HPDE6-E6E7 (cell line): ENCODE results near the gene CCDC180.
"Not testable (repeated sequence)": the region's sequence is repeated elsewhere in the genome, so short reads cannot be mapped to it uniquely, and the experiment has no call there.

Experiments
- DNase-seq: peaks from one replicate; pipeline ENCODE4 v3.0.0; 2011; ENCODE audit warnings: missing footprints; ENCODE audit errors: extremely low spot score

The CCDC180 gene

DNA sequence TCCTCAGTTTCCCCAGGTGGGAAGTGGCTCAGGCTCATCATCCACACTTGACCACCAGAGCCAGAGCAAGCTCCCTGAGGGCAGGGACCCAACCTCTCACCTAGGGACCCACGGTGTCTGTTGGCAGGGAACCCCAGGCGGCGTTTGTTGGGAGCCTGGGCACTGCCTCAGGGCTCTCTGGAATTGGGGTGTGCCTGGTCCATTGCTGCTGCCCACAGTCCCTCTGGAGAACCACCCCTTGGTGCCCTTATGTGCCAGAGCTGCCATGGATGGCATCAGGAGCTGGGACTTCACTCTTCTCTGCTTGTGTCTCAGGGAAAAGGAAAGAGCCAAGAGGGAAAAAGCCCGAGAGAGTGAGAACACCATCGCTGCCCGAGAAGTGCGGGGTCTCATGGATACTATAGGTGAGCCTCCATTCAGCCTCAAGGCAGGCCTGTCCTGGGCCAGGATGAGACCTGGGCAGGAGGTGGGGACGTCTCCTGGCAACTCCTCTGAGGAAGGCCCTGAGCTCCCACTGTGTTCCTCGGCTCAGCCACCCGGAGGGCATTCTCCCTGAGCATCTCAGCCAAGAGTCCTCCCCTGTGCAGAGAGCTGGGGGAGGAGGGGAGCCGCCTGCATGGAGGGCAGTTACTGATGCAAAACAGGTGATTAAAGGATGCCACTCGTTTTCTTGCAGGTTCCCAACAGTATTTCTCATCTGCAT is 4.5 kb downstream of the CCDC180 start:
- no peak for DNase-seq

DNA sequence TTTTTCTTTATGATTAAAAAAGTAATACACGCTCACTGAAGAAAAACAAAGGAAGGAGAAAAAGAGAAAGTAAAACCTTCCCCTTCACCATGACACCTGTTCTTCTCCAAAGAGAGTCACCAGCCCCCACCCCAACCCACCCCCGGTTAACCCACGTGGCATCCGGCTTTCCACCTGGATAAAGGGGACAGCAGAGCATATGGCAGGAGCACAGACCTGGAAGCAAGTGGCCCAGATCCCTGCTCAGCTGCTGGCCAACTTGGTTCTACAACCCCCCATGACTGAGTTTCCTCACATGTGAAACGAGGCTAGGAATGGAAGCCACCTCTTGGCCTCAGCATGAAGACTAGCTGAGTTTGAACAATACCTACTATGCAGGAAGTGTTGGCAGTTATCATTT is 5.1 kb downstream of the CCDC180 start:
- no peak for DNase-seq

DNA sequence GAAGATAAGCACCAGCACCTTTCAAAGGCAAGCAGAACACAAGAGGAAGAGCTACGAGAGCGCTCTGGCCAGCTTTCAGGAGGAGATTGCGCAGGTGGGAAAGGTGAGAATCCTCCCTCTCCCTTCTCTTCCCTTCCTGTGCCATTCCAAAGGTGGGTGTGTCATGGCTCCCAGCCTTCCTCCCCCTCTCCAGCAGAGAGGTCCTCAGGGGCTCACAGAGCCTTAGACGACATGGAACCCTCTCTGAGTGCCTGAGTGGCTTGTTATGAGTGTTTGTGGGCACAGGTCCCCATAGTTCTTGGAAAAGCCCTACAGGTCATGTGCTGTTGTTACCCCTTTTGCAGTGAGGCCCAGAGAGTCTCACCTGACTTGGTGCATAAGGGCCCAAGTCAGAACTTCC is 5.8 kb downstream of the CCDC180 start:
- DNase-seq: no peak

DNA sequence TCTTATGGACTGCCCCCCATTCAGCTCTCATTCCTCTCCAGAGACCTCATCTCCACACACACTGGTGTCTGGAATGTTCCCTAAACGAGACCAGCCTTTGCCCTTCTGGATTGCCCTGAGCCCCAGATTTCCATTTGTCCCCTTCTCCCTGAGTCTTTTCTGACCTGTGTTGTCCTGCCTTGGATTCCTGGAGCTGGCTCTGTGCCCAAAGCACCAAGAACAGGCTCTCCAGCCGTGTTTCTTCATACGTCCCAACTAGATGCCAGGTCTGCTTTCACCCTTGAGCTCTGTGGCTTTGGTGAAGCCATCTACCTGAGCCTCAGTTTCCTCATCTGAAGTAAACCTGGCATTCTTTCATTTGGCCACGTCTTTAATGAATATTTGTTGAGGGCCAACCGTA is 6.3 kb downstream of the CCDC180 start:
- no peak for DNase-seq

DNA sequence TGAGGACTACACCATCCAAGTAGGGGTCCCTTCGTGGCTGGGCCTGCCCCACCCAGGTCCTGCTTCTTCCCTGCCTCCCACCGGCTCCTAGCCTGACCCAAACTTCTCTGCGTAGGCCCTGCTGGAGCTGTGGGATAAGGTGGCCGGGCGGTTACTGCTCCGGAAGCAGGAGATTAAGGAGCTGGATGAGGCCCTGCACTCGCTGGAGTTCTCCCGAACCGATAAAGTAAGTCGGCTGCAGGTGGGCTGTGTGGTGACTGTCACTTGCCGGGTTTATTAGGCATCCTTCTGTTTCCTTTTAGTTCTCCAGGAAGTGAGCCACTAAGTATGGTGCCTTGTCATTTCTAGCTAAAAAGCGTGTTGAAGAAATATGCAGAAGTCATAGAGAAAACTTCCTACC is 7.0 kb downstream of the CCDC180 start:
- DNase-seq: no peak

DNA sequence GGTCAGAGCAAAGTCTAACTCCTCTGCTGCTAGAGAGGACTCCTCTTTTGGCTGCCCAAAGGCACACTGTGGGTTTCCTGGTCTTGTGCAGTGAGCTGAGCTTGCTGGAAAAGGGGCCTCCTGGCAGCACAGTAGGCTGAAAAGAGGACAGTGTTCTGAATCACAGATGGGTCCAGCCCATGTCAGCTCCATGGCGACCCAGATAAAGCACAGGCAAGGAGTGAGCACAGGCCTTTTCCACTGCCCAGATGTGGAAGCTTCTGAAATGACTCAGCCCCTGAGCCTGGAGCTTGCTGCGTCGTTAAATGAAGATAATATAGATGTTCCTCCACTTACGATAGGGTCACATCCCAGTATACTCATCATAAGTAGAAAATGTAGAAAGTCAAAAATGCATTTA is 8.1 kb downstream of the CCDC180 start:
- no peak for DNase-seq

DNA sequence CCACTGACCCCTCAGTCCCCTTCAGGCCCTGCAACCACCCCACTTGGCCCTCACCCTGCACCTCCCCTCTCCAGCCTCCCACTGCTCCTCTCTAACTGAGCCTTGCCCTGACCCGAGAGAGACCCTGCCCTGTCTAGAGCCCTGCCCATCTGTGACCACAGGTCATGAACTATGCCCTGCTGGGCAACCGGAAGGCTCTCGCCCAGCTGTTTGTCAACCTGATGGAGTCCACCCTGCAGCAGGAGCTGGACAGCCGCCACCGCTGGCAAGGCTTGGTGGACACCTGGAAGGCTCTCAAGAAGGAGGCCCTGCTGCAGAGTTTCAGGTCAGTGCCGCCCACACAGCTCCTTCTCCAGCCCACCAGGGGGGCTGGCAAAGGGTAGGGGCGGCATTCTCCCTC is 9.4 kb downstream of the CCDC180 start:
- no peak for DNase-seq

DNA sequence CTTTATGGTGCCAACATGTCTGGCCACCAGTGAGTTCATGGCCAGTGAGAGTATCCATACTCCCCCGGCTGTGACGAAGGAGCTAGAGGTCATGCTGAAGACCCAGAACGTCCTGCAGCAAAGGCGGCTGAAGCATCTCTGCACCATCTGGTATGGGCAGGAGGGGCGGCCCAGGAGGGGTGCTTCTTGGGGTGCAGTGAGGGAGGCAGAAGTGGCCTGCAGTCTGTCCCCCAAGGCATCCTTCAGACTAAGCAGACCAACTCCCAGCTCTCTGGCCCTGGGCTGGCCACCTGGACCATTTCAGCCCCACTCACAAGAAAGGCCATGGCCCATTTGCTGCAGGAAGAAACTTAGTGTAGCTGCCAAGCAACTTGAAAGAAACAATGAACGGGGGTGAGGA is 11.0 kb downstream of the CCDC180 start:
- no peak for DNase-seq

DNA sequence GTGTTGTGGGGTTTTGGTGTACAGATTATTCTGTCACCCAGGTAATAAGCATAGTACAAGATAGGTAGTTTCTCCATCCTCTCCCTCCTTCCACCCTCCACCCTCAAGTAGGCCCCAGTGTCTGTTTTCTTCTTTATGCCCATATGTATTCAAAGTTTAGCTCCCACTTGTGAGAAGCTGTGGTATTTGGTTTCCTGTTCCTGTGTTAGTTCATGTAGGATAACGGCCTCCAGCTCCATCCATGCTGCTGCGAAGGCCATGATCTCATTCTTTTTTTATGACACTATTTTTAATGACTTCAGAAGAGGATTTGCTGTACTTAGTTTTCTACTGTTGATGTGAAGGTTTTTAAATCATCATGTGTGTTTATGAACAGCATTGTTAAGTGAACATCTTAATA is 11.9 kb downstream of the CCDC180 start:
- no peak for DNase-seq

DNA sequence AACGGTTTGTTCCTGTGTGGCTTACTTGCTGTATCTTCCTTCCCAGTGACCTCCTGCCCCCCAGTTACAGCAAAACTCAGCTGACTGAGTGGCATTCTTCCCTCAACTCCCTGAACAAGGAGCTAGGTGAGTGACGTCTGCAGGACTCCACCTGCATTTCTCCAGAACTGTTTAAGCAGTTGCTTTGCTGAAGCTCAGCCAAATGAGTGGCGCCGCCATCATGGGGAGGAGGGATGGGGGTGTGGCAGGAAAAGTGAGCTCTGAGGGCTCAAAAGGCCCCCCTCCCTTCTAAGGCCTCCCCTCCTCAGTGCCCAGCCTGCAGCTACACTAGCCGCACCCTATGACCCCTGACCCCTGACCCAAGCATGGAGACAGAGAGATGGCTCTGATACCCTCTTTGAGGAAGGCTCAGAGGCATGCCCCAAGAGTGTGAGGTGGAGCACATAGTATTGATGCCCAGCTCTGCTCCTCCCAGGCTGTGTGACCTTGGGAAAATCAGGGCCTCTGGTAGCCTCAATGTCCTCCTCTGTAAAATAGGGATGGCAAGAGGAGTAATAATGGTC is 12.7 kb downstream of the CCDC180 start:
- DNase-seq: no peak

DNA sequence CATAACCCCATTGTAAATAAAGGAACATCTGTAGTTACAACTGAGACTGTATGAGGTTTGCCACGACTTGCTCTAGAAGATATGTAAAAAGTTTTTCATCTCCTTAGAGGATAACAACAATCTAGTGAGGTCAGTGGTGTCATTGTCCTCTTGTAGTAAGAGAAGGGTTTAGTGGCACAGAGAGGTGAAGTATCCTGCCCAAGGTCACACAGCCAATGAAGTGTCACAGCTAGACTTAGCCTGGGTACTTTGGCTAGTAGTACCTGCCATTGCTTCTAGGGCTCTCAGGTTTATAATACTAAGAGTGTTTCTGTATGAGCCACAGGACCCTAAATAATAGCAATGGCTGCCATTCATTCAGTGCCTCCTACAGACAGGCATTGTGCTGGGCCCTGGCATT is 13.8 kb downstream of the CCDC180 start:
- no peak for DNase-seq

DNA sequence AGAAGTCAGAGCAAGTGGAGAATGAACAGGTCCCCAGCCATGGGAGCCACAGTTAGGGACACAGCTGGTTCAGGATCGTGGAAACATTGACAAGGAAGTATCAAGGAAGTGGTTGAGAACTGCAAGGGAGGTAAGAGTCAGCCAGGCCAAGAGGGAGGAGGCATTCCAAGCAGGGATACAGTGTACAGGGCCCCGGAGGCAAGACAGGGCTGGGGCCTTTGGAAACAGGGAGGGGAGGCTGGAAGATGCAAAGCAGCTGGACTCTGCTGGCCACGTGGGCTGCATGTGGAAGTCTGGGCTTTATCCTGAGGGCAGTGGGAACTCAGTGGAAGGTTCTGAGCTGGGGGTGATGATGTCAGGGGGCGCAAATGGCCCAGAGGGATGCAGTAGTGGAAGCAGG is 14.2 kb downstream of the CCDC180 start:
- DNase-seq: no peak

DNA sequence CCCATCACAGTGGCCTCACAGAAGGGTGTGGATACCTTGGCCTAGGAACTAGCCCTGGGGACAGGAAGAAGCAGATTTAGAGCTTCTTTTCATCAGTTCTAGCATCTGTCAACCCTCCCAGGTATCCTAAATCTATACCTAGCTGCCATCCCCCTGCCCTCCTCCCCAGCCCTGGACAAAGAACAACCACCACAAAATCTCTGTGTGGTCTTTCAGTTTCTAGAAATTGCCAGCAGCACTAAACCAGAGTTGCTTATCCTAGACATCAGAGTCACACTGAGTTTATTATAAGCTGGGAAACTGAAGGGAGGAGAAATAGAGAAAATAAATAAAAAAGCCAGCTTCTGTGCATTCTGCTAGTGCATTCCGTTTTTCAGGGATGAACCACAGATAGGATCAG is 14.6 kb downstream of the CCDC180 start:
- no peak for DNase-seq

DNA sequence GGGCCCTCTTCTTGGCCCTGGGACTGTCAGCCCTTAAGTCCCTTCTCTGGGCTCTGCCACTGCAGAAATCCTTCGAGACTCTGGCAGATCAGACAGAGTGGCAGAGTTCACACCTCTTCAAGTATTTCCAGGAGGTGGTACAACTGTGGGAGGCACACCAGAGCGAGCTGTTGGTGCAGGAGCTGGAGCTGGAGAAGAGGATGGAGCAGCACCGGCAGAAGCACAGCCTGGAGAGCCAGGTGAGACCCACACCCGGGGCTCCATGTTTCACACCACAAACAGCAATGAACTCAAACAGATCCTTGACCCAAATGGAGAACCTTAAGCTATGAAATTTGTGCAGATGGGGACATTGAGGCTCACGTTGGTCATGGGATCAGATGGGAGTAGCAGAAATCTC is 17.5 kb downstream of the CCDC180 start:
- no peak for DNase-seq

DNA sequence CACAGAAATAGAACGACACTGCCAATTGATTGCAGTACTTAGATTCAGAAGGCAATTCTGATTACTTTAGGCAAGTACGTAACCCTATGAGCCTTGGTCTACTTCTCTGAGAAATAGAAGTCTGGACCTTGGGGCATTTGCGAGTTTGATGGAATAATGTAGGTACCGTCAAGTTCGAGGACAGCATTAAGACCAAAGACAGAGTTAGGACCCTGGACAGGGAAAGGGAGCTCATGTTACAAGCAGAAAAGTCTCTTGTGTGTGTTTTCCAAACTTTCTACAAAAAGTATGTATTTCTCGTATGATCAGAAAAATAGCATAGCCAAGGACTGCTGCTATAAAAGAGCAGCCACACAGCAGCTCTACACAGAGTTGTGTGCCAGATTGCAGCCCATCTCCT is 20.1 kb downstream of the CCDC180 start:
- DNase-seq: no peak

DNA sequence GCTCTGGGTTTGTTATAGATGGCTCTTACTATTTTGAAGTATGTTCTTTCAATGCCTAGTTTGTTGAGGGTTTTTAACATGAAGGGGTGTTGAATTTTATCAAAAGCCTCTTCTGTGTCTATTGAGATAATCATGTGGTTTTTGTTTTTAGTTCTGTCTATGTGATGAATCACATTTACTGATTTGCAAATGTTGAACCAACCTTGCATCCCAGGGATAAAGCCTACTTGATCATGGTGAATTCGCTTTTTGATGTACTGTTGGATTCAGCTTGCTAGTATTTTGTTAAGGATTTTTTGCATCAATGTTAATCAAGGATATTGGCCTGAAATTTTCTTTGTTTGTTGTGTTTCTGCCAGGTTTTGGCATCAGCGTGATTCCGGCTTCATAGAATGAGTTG is 25.5 kb downstream of the CCDC180 start:
- no peak for DNase-seq

DNA sequence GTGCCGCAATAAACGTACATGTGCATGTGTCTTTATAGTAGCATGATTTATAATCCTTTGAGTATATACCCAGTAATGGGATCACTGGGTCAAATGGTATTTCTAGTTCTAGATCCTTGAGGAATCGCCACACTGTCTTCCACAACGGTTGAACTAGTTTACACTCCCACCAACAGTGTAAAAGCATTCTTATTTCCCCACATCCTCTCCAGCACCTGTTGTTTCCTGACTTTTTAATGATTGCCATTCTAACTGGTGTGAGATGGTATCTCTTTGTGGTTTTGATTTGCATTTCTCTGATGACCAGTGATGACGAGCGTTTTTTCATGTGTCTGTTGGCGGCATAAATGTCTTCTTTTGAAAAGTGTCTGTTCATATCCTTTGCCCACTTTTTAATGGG is 28.2 kb downstream of the CCDC180 start:
- DNase-seq: not testable (repeated sequence)

DNA sequence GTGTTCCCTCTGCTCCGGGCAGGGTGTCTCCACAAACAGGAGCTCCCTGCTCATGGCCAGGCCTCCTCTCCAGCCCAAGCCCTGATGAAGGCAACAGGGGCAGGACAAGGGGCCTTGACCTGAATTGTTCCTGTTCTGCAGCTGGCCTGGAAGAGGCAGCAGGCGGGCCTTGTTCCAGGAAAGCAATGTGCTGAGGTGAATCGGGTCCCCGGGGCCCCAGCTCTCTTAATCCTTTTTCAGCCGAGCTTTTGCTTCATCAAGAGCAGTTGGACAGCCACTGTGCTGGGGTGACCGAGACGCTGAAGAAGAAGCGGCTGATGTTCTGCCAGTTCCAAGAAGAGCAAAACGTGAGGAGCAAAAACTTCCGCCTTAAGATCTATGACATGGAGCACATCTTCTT is 41.4 kb downstream of the CCDC180 start:
- no peak for DNase-seq

DNA sequence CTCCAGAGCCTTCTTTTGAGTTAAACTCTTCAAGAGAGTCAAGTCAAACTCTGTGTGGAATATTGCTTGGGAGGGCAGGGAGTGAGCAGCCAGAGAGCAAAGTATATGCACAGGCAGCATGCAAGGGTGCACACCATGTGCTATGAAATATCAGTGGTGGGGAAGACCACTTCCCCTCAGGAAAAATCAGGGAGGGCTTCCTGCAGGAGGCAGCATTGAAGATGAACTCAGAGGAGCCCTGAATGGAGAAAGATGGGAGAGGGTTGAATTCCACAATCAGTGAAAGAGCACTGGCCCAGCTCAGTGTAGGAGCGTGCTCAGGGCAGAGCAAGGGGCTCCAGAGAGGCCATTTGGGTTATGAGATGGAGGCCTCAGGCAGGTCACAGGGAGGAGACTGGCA is 41.9 kb downstream of the CCDC180 start:
- no peak for DNase-seq

DNA sequence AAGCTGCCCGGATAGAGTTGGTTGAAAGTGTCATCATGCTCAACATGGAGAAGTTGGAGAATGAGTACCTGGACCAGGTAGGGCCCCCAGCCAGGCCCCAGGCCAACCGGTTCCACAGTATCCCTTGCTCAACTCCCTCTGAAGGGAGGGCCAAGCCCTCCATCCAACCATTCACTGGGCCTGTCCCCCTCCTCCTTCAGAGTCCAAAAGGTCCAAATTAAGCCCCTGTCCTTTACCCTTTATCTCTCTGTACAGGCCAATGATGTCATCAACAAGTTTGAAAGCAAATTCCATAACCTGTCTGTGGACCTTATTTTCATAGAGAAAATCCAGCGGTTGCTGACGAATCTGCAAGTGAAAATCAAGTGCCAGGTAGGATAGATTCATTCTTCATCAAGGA is 47.2 kb downstream of the CCDC180 start:
- DNase-seq: no peak

DNA sequence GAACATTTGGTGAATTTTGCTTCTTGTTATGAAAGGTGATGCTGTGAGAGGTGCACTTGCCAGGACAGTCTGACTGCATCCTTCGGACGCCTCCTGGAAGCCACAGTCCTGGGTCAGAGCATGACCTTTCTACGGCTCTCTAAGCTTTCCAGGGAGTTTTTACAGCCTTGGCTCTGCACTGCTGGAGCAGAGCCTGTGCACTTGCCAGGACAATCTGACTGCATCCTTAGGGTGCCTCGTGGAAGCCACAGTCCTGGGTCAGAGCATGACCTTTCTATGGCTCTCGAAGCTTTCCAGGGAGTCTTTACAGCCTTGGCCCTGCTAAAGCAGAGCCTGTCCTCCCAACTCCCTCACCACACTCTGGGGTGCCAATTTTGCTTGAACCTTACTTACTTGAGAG is 49.6 kb downstream of the CCDC180 start:
- no peak for DNase-seq
